ENCODE measurements around the gene NCS1.

The NCS1 gene

GRCh38 chr9:130237076-130237475 lies 64.9 kb downstream of the NCS1 start:
- ChIA-PET CTCF (interaction anchor here (1.3 to 8.9 kb wide), 6 partner anchors 8 to 499 kb away, joined by 4 to 101 read pairs (median 6); no protein-coding TSS in a partner anchor), POLR2A (no interaction called here)
- no peak for DNase-seq (ENCODE audit: extremely low spot score)
- TF ChIP-seq CTCF (IDR thresholded peaks at IDR 0.05; ENCODE audit: control extremely low read depth, extremely low read depth, low read depth, missing control alignments) = no peak

DNA sequence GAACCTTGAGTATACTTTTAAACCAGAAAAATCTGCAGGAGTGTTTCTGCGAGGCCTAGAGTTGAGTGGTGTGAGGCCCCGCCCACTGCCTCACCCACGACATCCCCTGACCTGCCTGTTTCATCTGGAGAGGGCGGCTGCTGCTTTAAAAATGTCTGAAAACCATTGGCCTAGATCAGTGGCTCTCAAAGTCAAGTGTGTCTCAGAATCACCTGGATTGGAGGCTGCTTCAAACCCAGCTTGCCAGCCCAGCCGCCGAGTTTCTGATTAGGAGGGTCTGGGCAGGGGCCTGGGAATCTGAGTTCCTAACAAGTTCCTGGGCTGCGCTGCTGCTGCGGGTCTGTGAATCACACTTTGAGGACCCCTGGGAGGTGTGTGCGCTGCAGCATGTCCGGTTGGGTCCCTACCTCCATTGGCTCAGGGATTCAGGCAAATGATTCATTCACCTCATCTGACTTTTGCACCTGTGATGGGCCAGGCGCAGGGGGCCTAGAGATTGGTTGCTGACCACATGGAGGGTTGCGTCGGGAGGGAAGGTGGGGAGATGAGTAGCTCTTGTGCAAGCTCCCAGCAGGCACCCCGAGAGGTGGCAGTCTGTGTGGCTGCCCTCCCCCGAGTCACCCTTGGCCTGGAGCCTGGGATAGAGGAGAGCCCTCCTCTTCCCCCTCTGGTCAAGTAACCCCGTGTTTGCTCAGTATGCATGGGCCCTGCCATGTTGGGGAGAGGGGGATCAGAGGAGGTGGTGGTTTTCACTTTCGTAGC lies 65.7 kb downstream of the NCS1 start:
- TF ChIP-seq CTCF (IDR thresholded peaks at IDR 0.05; ENCODE audit: control extremely low read depth, extremely low read depth, low read depth, missing control alignments) = no peak
- ChIA-PET CTCF (interaction anchor here (1.6 to 8.9 kb wide), 2 partner anchors 128 to 500 kb away, joined by 6 to 101 read pairs; no protein-coding TSS in a partner anchor), POLR2A (no interaction called here)
- DNase-seq (ENCODE audit: extremely low spot score) = no peak

DNA sequence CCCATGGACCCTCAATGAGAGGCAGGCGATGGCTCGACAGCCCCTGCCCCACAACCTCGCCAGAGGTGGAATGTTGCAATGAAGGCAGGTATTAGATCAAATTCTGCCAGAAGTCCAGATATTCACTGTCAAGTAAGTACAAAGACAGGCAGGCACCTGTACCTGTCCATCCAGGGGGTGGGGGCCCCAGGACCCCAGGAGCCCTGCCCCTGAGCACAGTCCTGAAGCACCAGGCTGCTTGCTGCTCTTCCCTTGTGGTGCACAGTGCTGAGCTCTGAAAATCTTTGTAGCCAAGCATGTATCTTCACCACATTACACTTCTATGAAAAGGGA lies 67.1 kb downstream of the NCS1 start:
- no peak for DNase-seq (ENCODE audit: extremely low spot score)
- POLR2A ChIA-PET = no interaction called here
- CTCF ChIA-PET = interaction anchor here (1.1 to 8.9 kb wide), 4 partner anchors 14 to 151 kb away, joined by 3 to 101 read pairs (median 30); no protein-coding TSS in a partner anchor
- no peak for TF ChIP-seq CTCF (IDR thresholded peaks at IDR 0.05; ENCODE audit: control extremely low read depth, extremely low read depth, low read depth, missing control alignments)

DNA sequence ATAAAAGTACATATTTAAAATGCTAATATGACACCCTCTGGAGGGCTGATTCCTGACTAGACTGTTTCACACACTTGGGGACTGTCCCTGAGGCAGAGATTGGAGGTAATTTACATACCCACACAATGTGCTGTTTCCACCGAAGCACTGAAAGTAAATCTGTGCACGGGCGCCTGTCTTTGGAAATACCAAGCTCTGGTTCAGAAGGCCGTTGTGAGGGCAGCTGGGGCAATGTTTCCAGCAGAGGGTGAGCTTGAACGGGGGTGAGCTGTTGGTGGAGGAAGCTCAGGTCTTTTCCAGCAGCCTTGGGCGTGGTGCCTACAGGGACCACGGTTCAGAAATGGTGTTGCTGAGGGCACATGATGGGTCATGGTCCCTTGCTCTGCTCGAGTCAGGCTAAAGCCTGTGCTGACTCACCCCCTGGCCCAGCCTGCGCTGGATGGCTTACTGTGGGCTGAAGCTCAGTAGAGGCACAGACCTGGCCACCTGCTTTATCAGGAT lies 67.6 kb downstream of the NCS1 start:
- no peak for TF ChIP-seq CTCF (IDR thresholded peaks at IDR 0.05; ENCODE audit: control extremely low read depth, extremely low read depth, low read depth, missing control alignments)
- peak; percentile 60 for DNase-seq (ENCODE audit: extremely low spot score)
- POLR2A ChIA-PET = interaction anchor here (0.5 kb wide), 1 partner anchor 90 kb away, joined by 8 read pairs; no protein-coding TSS in a partner anchor
- CTCF ChIA-PET = interaction anchor here (0.8 to 8.9 kb wide), 6 partner anchors 12 to 503 kb away, joined by 3 to 101 read pairs (median 4); no protein-coding TSS in a partner anchor

GRCh38 chr9:130240410-130241197 lies 68.4 kb downstream of the NCS1 start:
- peak; percentile 56 for DNase-seq (ENCODE audit: extremely low spot score)
- no peak for TF ChIP-seq CTCF (IDR thresholded peaks at IDR 0.05; ENCODE audit: control extremely low read depth, extremely low read depth, low read depth, missing control alignments)
- CTCF ChIA-PET = interaction anchor here (0.8 to 8.9 kb wide), 8 partner anchors 13 to 504 kb away, joined by 3 to 101 read pairs (median 4); no protein-coding TSS in a partner anchor
- POLR2A ChIA-PET = interaction anchor here (0.5 kb wide), 1 partner anchor 89 kb away, joined by 8 read pairs; no protein-coding TSS in a partner anchor

- ChIA-PET POLR2A (no interaction called here), CTCF (interaction anchor here (1.6 to 8.9 kb wide), 4 partner anchors 12 to 131 kb away, joined by 3 to 101 read pairs (median 30); no protein-coding TSS in a partner anchor)
- no peak for TF ChIP-seq CTCF (IDR thresholded peaks at IDR 0.05; ENCODE audit: control extremely low read depth, extremely low read depth, low read depth, missing control alignments)
Measured at GRCh38 chr9:130241198-130241535, 69.0 kb downstream of the NCS1 start.

More at GRCh38 chr9:130241198-130241535, 69.0 kb downstream of the NCS1 start:
- no peak for DNase-seq (ENCODE audit: extremely low spot score)

Measured in GM10248 (cell line).